H1 (cell line): Measurements from ENCODE around the gene CLDN9. TPM values are rescaled to one million over a fixed set of nuclear protein-coding genes. Genes with fewer than 3 reads are reported as not detected.

Experiments used
- CTCF ChIA-PET: fragments of 300-600 bp; sonication (Branson Sonifier 250); formaldehyde crosslinking; loops from one replicate; lab custom pipeline; 2021; ENCODE audit not compliant: partially characterized antibody; lab: Charles Lee
- POLR2A ChIA-PET: fragments of 300-600 bp; sonication (Branson Sonifier 250); formaldehyde crosslinking; loops from one replicate; lab custom pipeline; 2021; ENCODE audit warnings: inconsistent platforms; ENCODE audit not compliant: partially characterized antibody; lab: Charles Lee
- DNase-seq, 2 experiments: peaks; one replicate each; pipeline versions ENCODE4 v3.0.0 to v3.0.0-alpha.2; 2010 to 2022; ENCODE audit warnings: low spot score in 2 of 2, low read depth in 1 of 2, mixed read lengths in 1 of 2
- FAIRE-seq: peaks from 2 replicates; lab custom pipeline; 2011; peaks lifted over from hg19 to GRCh38; lab: Jason Lieb, UNC
- H2AFZ ChIP-seq: 2 replicates; pipeline ENCODE4 v1.8.1; 2012; ENCODE audit warnings: low read length, inconsistent platforms
- H2AK5ac ChIP-seq: 2 replicates; pipeline ENCODE4 v1.6.1; 2013; ENCODE audit warnings: low read depth, low read length
- H2BK120ac ChIP-seq: replicated peaks from 2 replicates; pipeline ENCODE3; 2013; ENCODE audit warnings: low read depth, low read length, inconsistent platforms
- H2BK12ac ChIP-seq: 2 replicates; pipeline ENCODE4 v1.6.1; 2013; ENCODE audit warnings: low read depth, low read length
- H2BK15ac ChIP-seq: 2 replicates; pipeline ENCODE4 v1.6.1; 2013; ENCODE audit warnings: low read length
- H2BK20ac ChIP-seq: 2 replicates; pipeline ENCODE4 v1.6.1; 2013; ENCODE audit warnings: low read length
- H2BK5ac ChIP-seq: 2 replicates; pipeline ENCODE4 v1.6.1; 2013; ENCODE audit warnings: low read depth, low read length
- H3K14ac ChIP-seq: 2 replicates; pipeline ENCODE4 v1.6.1; 2013; ENCODE audit warnings: inconsistent platforms; ENCODE audit not compliant: insufficient read length
- H3K18ac ChIP-seq: 2 replicates; pipeline ENCODE4 v1.6.1; 2013; ENCODE audit warnings: low read length; ENCODE audit errors: extremely low read depth
- H3K23ac ChIP-seq: 2 replicates; pipeline ENCODE4 v1.6.1; 2013; ENCODE audit warnings: inconsistent platforms; ENCODE audit not compliant: insufficient read length
- H3K23me2 ChIP-seq: 2 replicates; pipeline ENCODE4 v1.6.1; 2013; ENCODE audit warnings: low read depth, low read length
- H3K27ac ChIP-seq: 2 replicates; pipeline ENCODE4 v1.6.1; 2011; ENCODE audit warnings: low read depth, low read length, inconsistent platforms
- H3K27me3 ChIP-seq, 4 experiments: replicated peaks in 1 of 4; 1 replicate in 1 of 4; 2 replicates in 3 of 4; pipeline versions ENCODE4 v1.6.1 to v1.8.1; 2011 to 2013; ENCODE audit warnings: low read length in 3 of 4, mild to moderate bottlenecking in 3 of 4, inconsistent platforms in 2 of 4, mixed read lengths in 2 of 4, moderate library complexity in 1 of 4; ENCODE audit not compliant: control insufficient read depth in 3 of 4, insufficient read depth in 3 of 4; ENCODE audit errors: extremely low read depth in 1 of 4
- H3K36me3 ChIP-seq, 4 experiments: 2 replicates each; pipeline versions ENCODE4 v1.6.1 to v1.8.1; 2011 to 2013; ENCODE audit warnings: mild to moderate bottlenecking in 4 of 4, low read length in 3 of 4, moderate library complexity in 2 of 4, control low read depth in 1 of 4, inconsistent platforms in 1 of 4; ENCODE audit not compliant: insufficient read depth in 4 of 4, control insufficient read depth in 2 of 4
- H3K4ac ChIP-seq: replicated peaks from 2 replicates; pipeline ENCODE3; 2013; ENCODE audit warnings: low read length, low read depth, mixed read lengths, inconsistent platforms; ENCODE audit not compliant: insufficient read length
- H3K4me1 ChIP-seq, 4 experiments: replicated peaks in 1 of 4; 1 replicate in 1 of 4; 2 replicates in 3 of 4; pipeline versions ENCODE4 v1.6.1 to v1.8.1; 2011 to 2013; ENCODE audit warnings: low read length in 3 of 4, inconsistent platforms in 2 of 4, mixed read lengths in 1 of 4; ENCODE audit not compliant: insufficient read depth in 4 of 4, control insufficient read depth in 3 of 4
- H3K4me2 ChIP-seq, 2 experiments: 2 replicates each; pipeline versions ENCODE4 v1.6.1 to v1.8.1; 2011 to 2013; ENCODE audit warnings: low read depth in 2 of 2, low read length in 2 of 2, control low read depth in 1 of 2, inconsistent platforms in 1 of 2, mild to moderate bottlenecking in 1 of 2; ENCODE audit not compliant: insufficient read depth in 1 of 2
- H3K4me3 ChIP-seq, 4 experiments: fragments of 200-600, 300-600 bp in 1 of 4; sonication (generic), shearing (Covaris generic), sonication (Bioruptor Twin) in 1 of 4; 2 replicates each; pipeline versions ENCODE4 v1.5.1 to v1.8.1; 2011 to 2016; ENCODE audit warnings: low read length in 4 of 4, low read depth in 3 of 4, control low read depth in 2 of 4, inconsistent platforms in 2 of 4, mild to moderate bottlenecking in 2 of 4, mixed read lengths in 1 of 4, moderate library complexity in 1 of 4; ENCODE audit not compliant: insufficient read depth in 2 of 4; ENCODE audit errors: extremely low read depth in 1 of 4
- H3K56ac ChIP-seq: replicated peaks from 2 replicates; pipeline ENCODE3; 2013; ENCODE audit warnings: low read depth, mild to moderate bottlenecking, mixed read lengths, low read length, inconsistent platforms; ENCODE audit not compliant: insufficient read length
- H3K79me1 ChIP-seq: 2 replicates; pipeline ENCODE4 v1.6.1; 2013; ENCODE audit warnings: low read depth, low read length, control low read depth
- H3K79me2 ChIP-seq, 2 experiments: 2 replicates each; pipeline versions ENCODE4 v1.6.1 to v1.8.1; 2012 to 2013; ENCODE audit warnings: low read length in 2 of 2, mild to moderate bottlenecking in 2 of 2, inconsistent platforms in 1 of 2; ENCODE audit not compliant: insufficient read depth in 2 of 2, control insufficient read depth in 1 of 2
- H3K9ac ChIP-seq, 4 experiments: replicated peaks in 1 of 4; 1 replicate in 1 of 4; 2 replicates in 3 of 4; pipeline versions ENCODE4 v1.6.1 to v1.8.1; 2011 to 2013; ENCODE audit warnings: low read depth in 3 of 4, low read length in 3 of 4, control low read depth in 2 of 4, mild to moderate bottlenecking in 2 of 4, moderate library complexity in 2 of 4, inconsistent platforms in 1 of 4; ENCODE audit errors: extremely low read depth in 1 of 4
- H3K9me3 ChIP-seq, 2 experiments: 2 replicates each; pipeline versions ENCODE4 v1.6.1 to v1.8.1; 2012 to 2013; ENCODE audit warnings: mild to moderate bottlenecking in 2 of 2, moderate library complexity in 2 of 2, control low read depth in 1 of 2, inconsistent platforms in 1 of 2, low read depth in 1 of 2, low read length in 1 of 2, mixed read lengths in 1 of 2; ENCODE audit not compliant: insufficient read depth in 2 of 2
- H4K20me1 ChIP-seq, 2 experiments: replicated peaks in 1 of 2; 2 replicates each; pipeline versions ENCODE3 to v1.8.1; 2011 to 2013; ENCODE audit warnings: inconsistent platforms in 2 of 2, low read length in 2 of 2, mild to moderate bottlenecking in 1 of 2; ENCODE audit not compliant: insufficient read depth in 2 of 2, control insufficient read depth in 1 of 2
- H4K5ac ChIP-seq: 2 replicates; pipeline ENCODE4 v1.6.1; 2013; ENCODE audit warnings: low read length, low read depth, mixed read lengths, inconsistent platforms; ENCODE audit not compliant: insufficient read length
- H4K8ac ChIP-seq: 2 replicates; pipeline ENCODE4 v1.8.0; 2013; ENCODE audit warnings: mild to moderate bottlenecking, moderate library complexity, low read length, inconsistent platforms; ENCODE audit not compliant: insufficient read depth; ENCODE audit errors: extremely low read depth
- H4K91ac ChIP-seq: replicated peaks from 2 replicates; pipeline ENCODE3; 2013; ENCODE audit warnings: low read length, mixed read lengths, inconsistent platforms; ENCODE audit not compliant: insufficient read length
- BRCA1 ChIP-seq: IDR thresholded peaks from 2 replicates; pipeline ENCODE4 v1.6.1; 2012; ENCODE audit warnings: low read depth, low read length, improper control_type of control experiment
- POLR2A ChIP-seq, 2 experiments: IDR thresholded peaks; 1 replicate in 1 of 2; 2 replicates in 1 of 2; pipeline ENCODE4 v1.6.1; 2011; ENCODE audit warnings: low read depth in 2 of 2, low read length in 2 of 2, mild to moderate bottlenecking in 2 of 2; ENCODE audit errors: control extremely low read depth in 1 of 2
- WGBS, 2 experiments: shearing (Covaris generic) in 1 of 2; methylation state at CpG; one replicate each; pipeline versions ENCODE4 v1.1.6 to v1.1.7; 2013 to 2015; ENCODE audit warnings: low lambda C conversion rate in 2 of 2, mixed read lengths in 2 of 2, inconsistent platforms in 1 of 2, low coverage in 1 of 2, missing lambda C conversion rate in 1 of 2; ENCODE audit not compliant: insufficient replicate concordance in 2 of 2, insufficient coverage in 1 of 2, insufficient read length in 1 of 2; ENCODE audit errors: extremely low coverage in 1 of 2, missing lambda C conversion rate in 1 of 2; 5-methylcytosine and 5-hydroxymethylcytosine counted together
- polyA plus RNA-seq, 7 experiments: library from polyadenylated mRNA; depleted of rRNA in 3 of 7; stranded (reverse) in 5 of 7; unstranded in 2 of 7; fragments of >200 nt in 5 of 7; fragments of 200-250 nt in 2 of 7; gene quantifications; 1 replicate in 5 of 7; 2 replicates in 1 of 7; 4 replicates in 1 of 7; pipeline versions ENCODE4 v1.2.1 to v1.2.3, GENCODE V29; 2011 to 2013; ENCODE audit warnings: missing spikeins in 2 of 7, mixed read lengths in 2 of 7
- total RNA-seq: library from RNA; stranded (reverse); fragmentation: NEBNext Ultra II Directional; extraction: Animal tissue kit (Norgen Biotek cat#: 25700); gene quantifications from 2 replicates; pipeline ENCODE4 v1.2.1, GENCODE V29; 2021

Gene CLDN9
- total and polyA plus RNA-seq, 2 of the 8 experiments (the other 6 are each of a cell fraction or from before 2014, with no cell fraction given) = 0.60 to 0.89 TPM

DNA sequence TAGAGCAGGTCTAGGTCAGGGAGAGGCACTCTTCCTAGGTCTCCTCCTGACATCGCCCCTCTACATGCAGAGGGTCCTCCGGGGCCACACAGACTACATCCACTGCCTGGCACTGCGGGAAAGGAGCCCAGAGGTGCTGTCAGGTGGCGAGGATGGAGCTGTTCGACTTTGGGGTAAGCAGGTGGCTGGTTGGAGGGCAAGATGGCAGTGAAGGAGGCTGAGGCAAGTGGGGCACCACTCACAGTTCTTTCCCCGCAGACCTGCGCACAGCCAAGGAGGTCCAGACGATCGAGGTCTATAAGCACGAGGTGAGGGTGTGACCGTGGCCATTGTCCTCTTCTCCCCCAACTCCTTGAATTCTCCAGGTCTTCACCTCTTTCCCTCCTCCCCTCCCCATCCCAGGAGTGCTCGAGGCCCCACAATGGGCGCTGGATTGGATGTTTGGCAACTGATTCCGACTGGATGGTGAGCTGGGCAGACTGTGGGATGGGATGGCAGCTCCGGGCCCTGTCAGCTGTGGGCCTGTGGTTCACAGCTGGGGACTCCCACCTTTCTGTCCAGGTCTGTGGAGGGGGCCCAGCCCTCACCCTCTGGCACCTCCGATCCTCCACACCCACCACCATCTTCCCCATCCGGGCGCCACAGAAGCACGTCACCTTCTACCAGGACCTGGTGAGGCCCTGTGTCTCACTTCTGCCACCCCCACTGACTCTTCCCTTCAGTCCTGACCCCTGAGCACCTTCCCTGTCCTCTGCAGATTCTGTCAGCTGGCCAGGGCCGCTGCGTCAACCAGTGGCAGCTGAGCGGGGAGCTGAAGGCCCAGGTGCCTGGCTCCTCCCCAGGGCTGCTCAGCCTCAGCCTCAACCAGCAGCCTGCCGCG lies 14.1 kb downstream of the CLDN9 start:
- H3K56ac ChIP-seq = no peak overlapping the region
- no peaks in the 10 kb centered on the region for H3K79me2 ChIP-seq
- H4K91ac ChIP-seq = no peak overlapping the region
- H3K9ac ChIP-seq = no peak overlapping the region
- H2BK12ac ChIP-seq = no peak overlapping the region
- no peak overlapping the region for H2BK20ac ChIP-seq
- H2BK5ac ChIP-seq = no peak overlapping the region
- no peak overlapping the region for H3K4me3 ChIP-seq
- 95% methylated on average over 24 of the region's 24 CpGs; no CpG with 5 or more reads in 1 of the 2 experiments for WGBS, 2 experiments
- no peak overlapping the region for H3K27ac ChIP-seq
- FAIRE-seq (no peak), DNase-seq (peak in 1 of 2 experiments; percentile 49)
- H2BK15ac ChIP-seq = no peak overlapping the region
- no peaks in the 10 kb centered on the region for H3K9me3 ChIP-seq
- no peaks in the 10 kb centered on the region for H3K27me3 ChIP-seq
- no peak overlapping the region for H4K5ac ChIP-seq
- H3K36me3 ChIP-seq = peaks cover 0 to 21% (median 11%) of the 10 kb centered on the region in 4 experiments; a peak in 7 of 8 replicates
- H2AK5ac ChIP-seq = no peak overlapping the region
- no peak overlapping the region for H3K18ac ChIP-seq
- no peak overlapping the region for H3K14ac ChIP-seq
- no peaks in the 10 kb centered on the region for H3K79me1 ChIP-seq
- no peak overlapping the region for H3K4me2 ChIP-seq
- H3K23me2 ChIP-seq = peaks cover 15% of the 10 kb centered on the region; the same call in 1 of the 2 replicates
- H2BK120ac ChIP-seq = no peak overlapping the region
- H3K4me1 ChIP-seq = peaks cover 0 to 24% (median 19%) of the 10 kb centered on the region in 4 experiments; a peak in 6 of 7 replicates
- H2AFZ ChIP-seq = no peak overlapping the region
- ChIA-PET CTCF (interaction anchor here (0.7 to 23.8 kb wide), 8 partner anchors 8 to 98 kb away, joined by 3 to 639 read pairs (median 4); partner anchors contain the start of genes CLDN6, CLDN9, HCFC1R1 and THOC6), POLR2A (interaction anchor here (1.2 to 35.7 kb wide), 14 partner anchors 2 to 102 kb away, joined by 3 to 1808 read pairs (median 34); partner anchors contain the start of genes BICDL2, CLDN6, CLDN9 and HCFC1R1)
- no peak overlapping the region for H3K4ac ChIP-seq
- TF ChIP-seq POLR2A (IDR thresholded peaks at IDR 0.05; ENCODE audit: control extremely low read depth in 1 of 2, low read depth in 2 of 2, low read length in 2 of 2) = peak in 1 of 2 experiments; percentile 62; a peak in 2 of 3 replicates
- no peak for TF ChIP-seq BRCA1
- H3K23ac ChIP-seq = no peak overlapping the region
- H4K20me1 ChIP-seq = peaks cover 9 to 31% of the 10 kb centered on the region in 2 experiments
- no peak overlapping the region; the same call in 1 of the 2 replicates for H4K8ac ChIP-seq
